Body of pancreas (tissue), 4 donors: ENCODE measurements around the gene AKIRIN1.
"Not testable (repeated sequence)": the region's sequence is repeated elsewhere in the genome, so short reads cannot be mapped to it uniquely, and the experiment has no call there.

Experiments
- POLR2A ChIP-seq, 3 donors: fragments of 450-650 bp; IDR thresholded peaks; one replicate each; pipeline ENCODE4 v1.6.1; 2016; ENCODE audit warnings: antibody characterized with exemption in 3 of 3, mild to moderate bottlenecking in 2 of 3
- TF ChIP-seq, protein P1 (sequence below), 7 experiments: fragments of 450-650 bp in 4 of 7; fragments of 200-600 bp in 3 of 7; sonication (generic) in 3 of 7; IDR thresholded peaks; one replicate each; pipeline ENCODE4 v1.5.1; 2016 to 2019; ENCODE audit warnings: antibody characterized with exemption in 7 of 7

- TF ChIP-seq, protein P1, sequence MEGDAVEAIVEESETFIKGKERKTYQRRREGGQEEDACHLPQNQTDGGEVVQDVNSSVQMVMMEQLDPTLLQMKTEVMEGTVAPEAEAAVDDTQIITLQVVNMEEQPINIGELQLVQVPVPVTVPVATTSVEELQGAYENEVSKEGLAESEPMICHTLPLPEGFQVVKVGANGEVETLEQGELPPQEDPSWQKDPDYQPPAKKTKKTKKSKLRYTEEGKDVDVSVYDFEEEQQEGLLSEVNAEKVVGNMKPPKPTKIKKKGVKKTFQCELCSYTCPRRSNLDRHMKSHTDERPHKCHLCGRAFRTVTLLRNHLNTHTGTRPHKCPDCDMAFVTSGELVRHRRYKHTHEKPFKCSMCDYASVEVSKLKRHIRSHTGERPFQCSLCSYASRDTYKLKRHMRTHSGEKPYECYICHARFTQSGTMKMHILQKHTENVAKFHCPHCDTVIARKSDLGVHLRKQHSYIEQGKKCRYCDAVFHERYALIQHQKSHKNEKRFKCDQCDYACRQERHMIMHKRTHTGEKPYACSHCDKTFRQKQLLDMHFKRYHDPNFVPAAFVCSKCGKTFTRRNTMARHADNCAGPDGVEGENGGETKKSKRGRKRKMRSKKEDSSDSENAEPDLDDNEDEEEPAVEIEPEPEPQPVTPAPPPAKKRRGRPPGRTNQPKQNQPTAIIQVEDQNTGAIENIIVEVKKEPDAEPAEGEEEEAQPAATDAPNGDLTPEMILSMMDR (IDR thresholded peaks at IDR 0.05): not testable (repeated sequence)
- TF ChIP-seq POLR2A (IDR thresholded peaks at IDR 0.05): not testable (repeated sequence)
These were observed 17.9 kb upstream of the AKIRIN1 start for GRCh38 chr1:38973145-38973544.
